ENCODE data around the gene SGMS1.

SGMS1 gene

GRCh38 chr10:50309342-50309741 lies 314.4 kb downstream of the SGMS1 start:
- Histone ChIP-seq H3K27me3 (replicated peaks; ENCODE audit: control insufficient read depth, insufficient read depth, low read length) (no peaks in the 10 kb centered on the region), H3K4me3 (replicated peaks; ENCODE audit: low read depth, low read length) (no peak overlapping the region), H3K36me3 (ENCODE audit: control insufficient read depth, insufficient read depth, low read length) (peaks cover 10% of the 10 kb centered on the region)
- DNase-seq (ENCODE audit: extremely low read depth, insufficient read length): no peak
- TF ChIP-seq, protein P1, sequence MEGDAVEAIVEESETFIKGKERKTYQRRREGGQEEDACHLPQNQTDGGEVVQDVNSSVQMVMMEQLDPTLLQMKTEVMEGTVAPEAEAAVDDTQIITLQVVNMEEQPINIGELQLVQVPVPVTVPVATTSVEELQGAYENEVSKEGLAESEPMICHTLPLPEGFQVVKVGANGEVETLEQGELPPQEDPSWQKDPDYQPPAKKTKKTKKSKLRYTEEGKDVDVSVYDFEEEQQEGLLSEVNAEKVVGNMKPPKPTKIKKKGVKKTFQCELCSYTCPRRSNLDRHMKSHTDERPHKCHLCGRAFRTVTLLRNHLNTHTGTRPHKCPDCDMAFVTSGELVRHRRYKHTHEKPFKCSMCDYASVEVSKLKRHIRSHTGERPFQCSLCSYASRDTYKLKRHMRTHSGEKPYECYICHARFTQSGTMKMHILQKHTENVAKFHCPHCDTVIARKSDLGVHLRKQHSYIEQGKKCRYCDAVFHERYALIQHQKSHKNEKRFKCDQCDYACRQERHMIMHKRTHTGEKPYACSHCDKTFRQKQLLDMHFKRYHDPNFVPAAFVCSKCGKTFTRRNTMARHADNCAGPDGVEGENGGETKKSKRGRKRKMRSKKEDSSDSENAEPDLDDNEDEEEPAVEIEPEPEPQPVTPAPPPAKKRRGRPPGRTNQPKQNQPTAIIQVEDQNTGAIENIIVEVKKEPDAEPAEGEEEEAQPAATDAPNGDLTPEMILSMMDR (IDR thresholded peaks at IDR 0.05; ENCODE audit: insufficient read depth, low read length, poor library complexity, severe bottlenecking): no peak

- Histone ChIP-seq H3K36me3 (ENCODE audit: control insufficient read depth, insufficient read depth, low read length) (peaks cover 3% of the 10 kb centered on the region), H3K4me3 (replicated peaks; ENCODE audit: low read depth, low read length) (no peak overlapping the region), H3K27me3 (replicated peaks; ENCODE audit: control insufficient read depth, insufficient read depth, low read length) (no peaks in the 10 kb centered on the region)
- TF ChIP-seq, protein P1 (IDR thresholded peaks at IDR 0.05; ENCODE audit: insufficient read depth, low read length, poor library complexity, severe bottlenecking): no peak
- DNase-seq (ENCODE audit: extremely low read depth, insufficient read length): no peak
Observed at GRCh38 chr10:50304660-50305059, 319.1 kb downstream of the SGMS1 start.

GRCh38 chr10:50299948-50300669 lies 323.6 kb downstream of the SGMS1 start:
- no peaks in the 10 kb centered on the region for H3K27me3 ChIP-seq (replicated peaks; ENCODE audit: control insufficient read depth, insufficient read depth, low read length)
- H3K4me3 ChIP-seq (replicated peaks; ENCODE audit: low read depth, low read length): no peak overlapping the region

GRCh38 chr10:50295367-50295766 lies 328.4 kb downstream of the SGMS1 start:
- no peak for DNase-seq (ENCODE audit: extremely low read depth, insufficient read length)
- Histone ChIP-seq H3K27me3 (replicated peaks; ENCODE audit: control insufficient read depth, insufficient read depth, low read length) (no peaks in the 10 kb centered on the region), H3K36me3 (ENCODE audit: control insufficient read depth, insufficient read depth, low read length) (no peaks in the 10 kb centered on the region), H3K4me3 (replicated peaks; ENCODE audit: low read depth, low read length) (no peak overlapping the region)
- TF ChIP-seq, protein P1 (IDR thresholded peaks at IDR 0.05; ENCODE audit: insufficient read depth, low read length, poor library complexity, severe bottlenecking): no peak

More at GRCh38 chr10:50299948-50300669, 323.6 kb downstream of the SGMS1 start:
- DNase-seq (ENCODE audit: extremely low read depth, insufficient read length): no peak
- TF ChIP-seq, protein P1 (IDR thresholded peaks at IDR 0.05; ENCODE audit: insufficient read depth, low read length, poor library complexity, severe bottlenecking): no peak
- H3K36me3 ChIP-seq (ENCODE audit: control insufficient read depth, insufficient read depth, low read length): no peaks in the 10 kb centered on the region; the same call in 1 of the 2 replicates

DNA sequence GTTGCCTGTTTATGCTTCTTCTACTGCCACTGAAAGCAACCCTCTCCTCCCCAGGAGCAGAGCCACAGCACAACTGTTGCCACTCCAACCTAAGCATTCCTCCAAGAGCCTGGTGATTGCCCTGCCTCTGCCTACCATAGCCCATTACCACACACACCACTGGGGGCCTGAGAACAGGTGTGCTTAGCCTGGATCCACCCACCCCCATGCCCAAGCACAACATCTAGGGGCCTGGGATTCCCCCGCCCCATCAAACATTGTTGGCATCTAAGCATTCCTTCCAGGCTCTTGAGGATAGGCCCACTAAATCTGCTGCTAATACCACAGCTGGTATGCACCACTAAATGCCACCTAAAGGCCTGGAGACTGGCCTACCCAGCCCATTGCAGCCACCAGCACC lies 329.2 kb downstream of the SGMS1 start:
- TF ChIP-seq, protein P1 (IDR thresholded peaks at IDR 0.05; ENCODE audit: insufficient read depth, low read length, poor library complexity, severe bottlenecking): no peak
- no peak overlapping the region for H3K4me3 ChIP-seq (replicated peaks; ENCODE audit: low read depth, low read length)
- no peak for DNase-seq (ENCODE audit: extremely low read depth, insufficient read length)

More for the DNA sequence above, 329.2 kb downstream of the SGMS1 start:
- H3K27me3 ChIP-seq (replicated peaks; ENCODE audit: control insufficient read depth, insufficient read depth, low read length): no peaks in the 10 kb centered on the region
- no peaks in the 10 kb centered on the region for H3K36me3 ChIP-seq (ENCODE audit: control insufficient read depth, insufficient read depth, low read length)

Measured in GM06990 (cell line).